OCI-LY1 (cell line): ENCODE measurements around the gene DNAH1.

Experiments used
- H2AFZ ChIP-seq: fragments of 200-600 bp; sonication (generic), shearing (Covaris generic); 2 replicates; pipeline ENCODE4 v1.6.0; 2014; ENCODE audit warnings: antibody characterized with exemption, mild to moderate bottlenecking, low read length
- H3F3A ChIP-seq: fragments of 200-600 bp; sonication (generic), shearing (Covaris generic); 2 replicates; pipeline ENCODE4 v1.6.0; 2014; ENCODE audit warnings: mild to moderate bottlenecking, antibody characterized with exemption, low read length, moderate library complexity; ENCODE audit not compliant: insufficient read depth
- H3K27ac ChIP-seq: fragments of 200-600 bp; sonication (generic); 2 replicates; pipeline ENCODE4 v1.5.1; 2014; ENCODE audit warnings: low read length, mixed run types, mild to moderate bottlenecking, low read depth; ENCODE audit not compliant: poor library complexity, severe bottlenecking
- H3K27me3 ChIP-seq: fragments of 200-600 bp; sonication (generic); 2 replicates; pipeline ENCODE4 v1.6.0; 2014; ENCODE audit warnings: antibody characterized with exemption, mild to moderate bottlenecking, low read length, moderate library complexity; ENCODE audit not compliant: insufficient read depth
- H3K36me3 ChIP-seq: fragments of 200-600 bp; sonication (generic); 2 replicates; pipeline ENCODE4 v1.6.1; 2014; ENCODE audit warnings: mild to moderate bottlenecking, antibody characterized with exemption, low read length, moderate library complexity, mixed read lengths; ENCODE audit not compliant: insufficient read depth
- H3K4me1 ChIP-seq: fragments of 200-600 bp; sonication (generic); 2 replicates; pipeline ENCODE4 v1.5.1; 2014; ENCODE audit warnings: mild to moderate bottlenecking, low read length, moderate library complexity; ENCODE audit not compliant: insufficient read depth, severe bottlenecking
- H3K4me2 ChIP-seq: fragments of 200-600 bp; sonication (generic), shearing (Covaris generic); 2 replicates; pipeline ENCODE4 v1.6.1; 2014; ENCODE audit warnings: low read length
- H3K4me3 ChIP-seq: fragments of 200-600 bp; sonication (generic); 2 replicates; pipeline ENCODE4 v1.5.1; 2014; ENCODE audit warnings: low read length, low read depth, mild to moderate bottlenecking, mixed read lengths; ENCODE audit not compliant: poor library complexity, severe bottlenecking
- H3K79me2 ChIP-seq: fragments of 200-600 bp; shearing (Covaris generic); 2 replicates; pipeline ENCODE4 v1.6.1; 2016; ENCODE audit warnings: mixed run types, low read length, mixed read lengths; ENCODE audit not compliant: insufficient read depth
- H3K9ac ChIP-seq: fragments of 200-600 bp; sonication (generic), shearing (Covaris generic); 2 replicates; pipeline ENCODE4 v1.6.1; 2014; ENCODE audit warnings: mild to moderate bottlenecking, low read length, mixed read lengths
- H3K9me2 ChIP-seq: fragments of 200-600 bp; sonication (generic), shearing (Covaris generic); 2 replicates; pipeline ENCODE4 v1.6.1; 2014; ENCODE audit warnings: low read depth, mild to moderate bottlenecking, low read length, mixed read lengths
- H3K9me3 ChIP-seq: fragments of 200-600 bp; shearing (Covaris generic); 2 replicates; pipeline ENCODE4 v1.6.1; 2014; ENCODE audit warnings: low read length, mixed read lengths
- H4K20me1 ChIP-seq: fragments of 200-600 bp; sonication (generic), shearing (Covaris generic); 2 replicates; pipeline ENCODE4 v1.6.0; 2016; ENCODE audit warnings: mild to moderate bottlenecking, low read length; ENCODE audit not compliant: insufficient read depth
- CTCF ChIP-seq: fragments of 200-600 bp; sonication (generic), shearing (Covaris generic); IDR thresholded peaks from 2 replicates; pipeline ENCODE4 v1.5.1; 2017; ENCODE audit warnings: mild to moderate bottlenecking, antibody characterized with exemption, low read length, moderate library complexity, mixed read lengths
- EZH2 ChIP-seq: fragments of 200-600 bp; sonication (generic), shearing (Covaris generic); IDR thresholded peaks from 2 replicates; pipeline ENCODE4 v1.8.0; 2017; ENCODE audit warnings: borderline replicate concordance, mixed run types, mild to moderate bottlenecking, antibody characterized with exemption, low read length, moderate library complexity, mixed read lengths

Gene DNAH1

GRCh38 chr3:52289338-52289746 lies 26.8 kb upstream of the DNAH1 start:
- TF ChIP-seq EZH2 (no peak), CTCF (no peak)
- H3K9me2 ChIP-seq: no peaks in the 10 kb centered on the region
- peaks cover 10% of the 10 kb centered on the region; the same call in 1 of the 2 replicates for H3K36me3 ChIP-seq
- no peak overlapping the region for H3K27ac ChIP-seq
- H4K20me1 ChIP-seq: no peaks in the 10 kb centered on the region
- no peak overlapping the region for H3K9ac ChIP-seq
- no peaks in the 10 kb centered on the region for H3K79me2 ChIP-seq
- no peak overlapping the region for H2AFZ ChIP-seq
- H3K9me3 ChIP-seq: no peaks in the 10 kb centered on the region
- H3K27me3 ChIP-seq: no peaks in the 10 kb centered on the region
- H3K4me3 ChIP-seq: no peak overlapping the region
- no peak overlapping the region for H3K4me2 ChIP-seq
- no peaks in the 10 kb centered on the region for H3F3A ChIP-seq
- peaks cover 19% of the 10 kb centered on the region for H3K4me1 ChIP-seq

- Histone ChIP-seq H3K4me2 (no peak overlapping the region), H3K27me3 (no peaks in the 10 kb centered on the region), H3K9me2 (no peaks in the 10 kb centered on the region), H3F3A (no peaks in the 10 kb centered on the region), H3K9ac (no peak overlapping the region), H3K79me2 (no peaks in the 10 kb centered on the region), H3K36me3 (peaks cover 10% of the 10 kb centered on the region; the same call in 1 of the 2 replicates), H2AFZ (no peak overlapping the region), H4K20me1 (no peaks in the 10 kb centered on the region), H3K27ac (no peak overlapping the region), H3K4me3 (no peak overlapping the region), H3K9me3 (no peaks in the 10 kb centered on the region), H3K4me1 (peaks cover 19% of the 10 kb centered on the region)
- TF ChIP-seq EZH2 (no peak), CTCF (no peak)
Observed at GRCh38 chr3:52289747-52290595, 26.1 kb upstream of the DNAH1 start.

GRCh38 chr3:52290596-52291507 lies 25.3 kb upstream of the DNAH1 start:
- Histone ChIP-seq H3K4me2 (no peak overlapping the region), H3K4me3 (no peak overlapping the region), H2AFZ (no peak overlapping the region), H3K9ac (no peak overlapping the region), H3F3A (no peaks in the 10 kb centered on the region), H3K36me3 (peaks cover 10% of the 10 kb centered on the region; the same call in 1 of the 2 replicates), H3K9me3 (no peaks in the 10 kb centered on the region), H3K9me2 (no peaks in the 10 kb centered on the region), H3K27ac (no peak overlapping the region), H4K20me1 (no peaks in the 10 kb centered on the region), H3K79me2 (no peaks in the 10 kb centered on the region), H3K27me3 (no peaks in the 10 kb centered on the region), H3K4me1 (peaks cover 19% of the 10 kb centered on the region)
- TF ChIP-seq CTCF (no peak), EZH2 (no peak)
